AG10803 (cell line): ENCODE data around the gene CABLES2.

Source experiments
- DNase-seq: peaks from one replicate; pipeline ENCODE4 v3.0.0; 2010; ENCODE audit warnings: low read depth
- H3K4me3 ChIP-seq: 2 replicates; pipeline ENCODE4 v1.5.1; 2011; ENCODE audit warnings: mild to moderate bottlenecking, low read length, control low read depth
- CTCF ChIP-seq: conservative IDR thresholded peaks from 2 replicates; pipeline ENCODE4 v1.5.1; 2011; ENCODE audit warnings: mild to moderate bottlenecking, low read length, control low read depth, inconsistent platforms

Gene CABLES2

GRCh38 chr20:62400021-62400420 is 7.1 kb downstream of the CABLES2 start:
- no peak for DNase-seq
- no peak overlapping the region for H3K4me3 ChIP-seq
- TF ChIP-seq CTCF = no peak

- DNase-seq = no peak
- no peak for TF ChIP-seq CTCF
- no peak overlapping the region for H3K4me3 ChIP-seq
Measured at GRCh38 chr20:62398120-62398821, 8.8 kb downstream of the CABLES2 start.

- no peak for TF ChIP-seq CTCF
- DNase-seq = no peak
- no peak overlapping the region for H3K4me3 ChIP-seq
Measured at GRCh38 chr20:62396367-62397239, 10.5 kb downstream of the CABLES2 start.

GRCh38 chr20:62395311-62396242 is 11.5 kb downstream of the CABLES2 start:
- no peak for DNase-seq
- no peak overlapping the region for H3K4me3 ChIP-seq
- no peak; the same call in 1 of the 2 replicates for TF ChIP-seq CTCF

- H3K4me3 ChIP-seq = no peak overlapping the region
- TF ChIP-seq CTCF = no peak
- DNase-seq = no peak
Measured at GRCh38 chr20:62394248-62395245, 12.5 kb downstream of the CABLES2 start.

- TF ChIP-seq CTCF = no peak
- DNase-seq = no peak
- H3K4me3 ChIP-seq = no peak overlapping the region
Measured at GRCh38 chr20:62393830-62394229, 13.3 kb downstream of the CABLES2 start.
